ENCODE results near the gene PRH1.

PRH1 gene

DNA sequence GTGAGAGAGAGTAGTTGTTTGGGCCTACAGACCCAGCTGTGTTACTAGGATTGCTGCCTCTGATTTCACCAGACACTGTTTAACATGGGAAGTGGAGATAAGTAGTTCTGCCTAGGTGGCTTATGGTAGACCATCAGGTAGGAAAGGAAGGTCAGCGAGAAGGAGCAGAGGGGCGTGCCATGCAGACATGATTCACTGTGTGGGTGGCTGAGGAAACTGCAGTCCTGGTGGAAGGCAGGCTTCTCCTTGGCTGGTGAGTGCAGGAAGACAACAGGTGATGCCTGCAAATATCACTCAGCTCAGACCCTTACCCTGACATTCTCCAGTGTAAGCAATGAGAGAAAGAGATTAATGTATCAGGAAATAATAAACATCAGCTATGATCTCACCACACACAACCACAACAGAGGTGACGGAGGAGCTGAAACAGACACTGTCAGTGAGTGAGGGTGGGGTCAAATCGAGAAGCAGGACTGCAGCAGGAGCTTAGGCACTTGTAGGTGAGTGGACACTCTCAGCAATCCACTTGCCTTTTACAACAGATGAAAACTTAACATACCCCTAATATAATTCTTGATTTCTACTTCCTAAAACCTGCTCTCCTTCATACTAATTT, 32.7 kb downstream of the PRH1 start:
- no peak for DNase-seq
- in situ Hi-C loops (cut with HindIII; ENCODE audit: low pct_ligation_motif_present, low pct_unique_long_range_greater_than_20kb, low sequenced_read_pairs): no loop called here

DNA sequence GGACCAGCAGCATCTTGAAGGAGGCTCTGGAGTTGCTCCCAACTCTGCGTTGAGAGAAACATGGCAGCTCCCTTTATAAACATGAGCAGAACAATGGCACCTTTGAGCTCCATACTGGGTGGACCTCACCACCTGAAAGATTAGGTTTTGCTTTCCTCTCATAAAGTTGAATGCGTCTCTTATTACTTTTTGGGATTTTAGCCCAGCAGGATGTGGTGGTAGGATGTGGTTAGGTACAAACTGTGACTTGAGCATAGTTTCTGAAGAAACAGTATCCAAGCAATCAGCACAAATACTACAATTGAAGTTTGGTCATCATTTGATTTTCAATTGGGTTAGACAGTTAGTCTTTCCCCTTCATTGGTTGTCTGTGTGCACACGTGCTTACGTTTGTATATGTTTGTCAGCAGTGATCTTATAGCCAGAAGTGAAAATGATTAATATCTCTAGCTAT, 34.6 kb downstream of the PRH1 start, which contains the start of gene PRR4:
Gene PRR4, minus strand, starts transcription at position 51 of the 454 bp plus-strand sequence. Its CDS starts 38 bp downstream, at position 13.
- DNase-seq: no peak
- in situ Hi-C loops (cut with HindIII; ENCODE audit: low pct_ligation_motif_present, low pct_unique_long_range_greater_than_20kb, low sequenced_read_pairs): no loop called here

DNA sequence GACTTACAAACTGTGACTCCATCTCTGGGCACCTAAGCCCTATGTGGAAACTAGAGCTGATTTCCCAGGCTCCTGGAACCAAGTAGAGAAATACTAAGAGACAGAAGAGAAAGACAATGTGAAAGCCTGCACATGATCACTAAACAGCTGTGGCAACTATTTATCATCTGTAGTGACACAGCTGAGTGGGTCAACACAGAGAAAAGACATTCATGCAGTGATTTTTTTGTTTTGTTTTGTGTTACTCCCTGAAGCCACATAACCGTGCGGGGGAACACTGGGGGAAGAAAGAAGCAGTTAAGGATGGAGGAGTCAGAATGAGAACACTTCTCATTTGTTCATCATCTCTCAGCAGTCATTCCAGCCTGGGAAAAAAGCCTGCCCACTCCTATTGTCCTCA, 36.3 kb downstream of the PRH1 start:
- in situ Hi-C loops (cut with HindIII; ENCODE audit: low pct_ligation_motif_present, low pct_unique_long_range_greater_than_20kb, low sequenced_read_pairs): no loop called here
- DNase-seq: no peak

DNA sequence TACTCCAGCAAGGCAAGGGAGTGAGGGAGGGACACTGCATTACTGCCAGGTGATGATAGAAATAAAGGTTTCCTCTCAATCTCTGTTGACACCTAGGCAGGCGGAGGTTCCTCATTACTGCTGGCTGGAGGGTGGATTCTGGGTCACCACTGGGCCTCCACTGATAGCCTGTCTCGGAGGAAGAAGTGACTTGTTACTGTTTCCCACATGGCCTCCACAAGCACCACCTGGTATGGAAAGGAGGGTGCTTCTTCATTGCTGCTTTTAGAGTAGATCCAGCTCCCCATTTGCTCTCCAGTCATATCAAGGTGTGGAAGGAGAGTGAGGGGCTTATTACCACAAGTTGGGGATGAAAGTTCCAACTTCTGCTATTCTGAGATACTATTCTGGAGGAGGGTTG, 41.2 kb downstream of the PRH1 start:
- DNase-seq: no peak
- in situ Hi-C loops (cut with HindIII; ENCODE audit: low pct_ligation_motif_present, low pct_unique_long_range_greater_than_20kb, low sequenced_read_pairs): no loop called here

DNA sequence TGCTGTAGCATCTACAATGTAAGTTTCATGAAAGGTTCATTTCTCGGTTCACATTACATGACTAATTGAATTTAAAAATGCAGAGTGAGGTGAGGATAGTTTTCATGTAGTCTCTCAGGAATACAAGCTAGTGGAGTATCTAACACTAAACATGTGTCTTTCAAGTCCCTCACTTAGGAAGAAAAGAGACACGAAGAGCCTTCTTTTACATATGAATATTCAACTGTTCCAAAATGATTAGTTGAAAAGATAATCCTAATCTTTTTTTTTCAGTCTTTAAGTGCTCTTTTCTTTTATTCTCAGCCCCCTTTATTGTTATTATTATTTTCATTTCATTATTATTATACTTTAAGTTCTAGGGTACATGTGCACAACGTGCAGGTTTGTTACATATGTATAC, 45.6 kb downstream of the PRH1 start:
- in situ Hi-C loops (cut with HindIII; ENCODE audit: low pct_ligation_motif_present, low pct_unique_long_range_greater_than_20kb, low sequenced_read_pairs): no loop called here
- no peak for DNase-seq
